NB4 (cell line): ENCODE measurements around the gene HDGFL3.

Experiments used
- CTCF ChIP-seq: IDR thresholded peaks from one replicate; pipeline ENCODE4 v1.5.1; 2012; ENCODE audit warnings: low read depth, low read length
- MYC ChIP-seq: IDR thresholded peaks from 2 replicates; pipeline ENCODE4 v1.6.1; 2011; ENCODE audit warnings: low read depth, low read length
- POLR2A ChIP-seq: IDR thresholded peaks from 2 replicates; pipeline ENCODE4 v1.6.1; 2011; ENCODE audit warnings: mild to moderate bottlenecking; ENCODE audit not compliant: insufficient read length; ENCODE audit errors: extremely low read depth

GRCh38 chr15:83155942-83156341, 51.7 kb downstream of the HDGFL3 start:
- no peak for TF ChIP-seq CTCF
- no peak for TF ChIP-seq POLR2A
- TF ChIP-seq MYC, result no peak
